Measurements from ENCODE around the gene IQCF2. TPM values are rescaled to one million over a fixed set of nuclear protein-coding genes. Genes with fewer than 3 reads are reported as not detected.
A peak's percentile ranks its signal among the peaks of the same experiment; 100 is the strongest.

IQCF2 gene
- total and polyA plus RNA-seq, 9 of the 15 experiments (the other 6 are each of a cell fraction or from before 2014, with no cell fraction given), result not detected

- TF ChIP-seq RERE (CRISPR knock-in tag; IDR thresholded peaks at IDR 0.05; ENCODE audit: borderline replicate concordance) (no peak), CREBBP (IDR thresholded peaks at IDR 0.05; ENCODE audit: low read depth, low read length) (no peak), CBFA2T2 (conservative IDR thresholded peaks at IDR 0.05) (peak; percentile 49; the same call in 1 of the 2 replicates), CBFA2T3 (IDR thresholded peaks at IDR 0.05) (peak; percentile 70), NFE2 (IDR thresholded peaks at IDR 0.05; ENCODE audit: low read depth) (peak; percentile 71), DPF2 (IDR thresholded peaks at IDR 0.05) (peak; percentile 44; the same call in 1 of the 2 replicates), SMARCA4 (IDR thresholded peaks at IDR 0.05) (0 out of 2 replicates have a peak, but pooled peaks have one; percentile 15), HNRNPLL (IDR thresholded peaks at IDR 0.05; ENCODE audit: low read depth, low read length, poor library complexity, severe bottlenecking) (no peak), TEAD2 (tag; IDR thresholded peaks at IDR 0.05) (no peak), TFAP4 (CRISPR knock-in tag; IDR thresholded peaks at IDR 0.05; ENCODE audit: borderline replicate concordance) (no peak), CEBPB (tag; IDR thresholded peaks at IDR 0.05) (no peak), ESRRA (IDR thresholded peaks at IDR 0.05; ENCODE audit: borderline replicate concordance, low read depth) (no peak), RFX1 (IDR thresholded peaks at IDR 0.05) (no peak), ZNF232 (CRISPR knock-in tag; IDR thresholded peaks at IDR 0.05) (no peak), CTBP1 (IDR thresholded peaks at IDR 0.05; ENCODE audit: borderline replicate concordance) (no peak), ZFPM2 (CRISPR knock-in tag; IDR thresholded peaks at IDR 0.05) (no peak), PTRF (tag; IDR thresholded peaks at IDR 0.05) (no peak), E4F1 (CRISPR knock-in tag; IDR thresholded peaks at IDR 0.05; ENCODE audit: borderline replicate concordance) (no peak), RBBP5 (IDR thresholded peaks at IDR 0.05; ENCODE audit: borderline replicate concordance, insufficient read depth, low read length, poor library complexity, severe bottlenecking) (no peak)
Measured at GRCh38 chr3:51860703-51861665, at the start of gene IQCF2 (continued).

All from K562 (cell line).